BJ (cell line): Measurements from ENCODE around the gene TEP1. TPM values are rescaled to one million over a fixed set of nuclear protein-coding genes. Genes with fewer than 3 reads are reported as not detected.

Source experiments
- CTCF ChIA-PET: fragments of 350-600 bp; formaldehyde crosslinking; extraction: SDS; loops from one replicate; lab custom pipeline; 2021; ENCODE audit warnings: antibody characterized with exemption, inconsistent platforms; lab: Yijun Ruan, JAX
- POLR2A ChIA-PET: fragments of 300-600 bp; sonication (Branson Sonifier 250); formaldehyde crosslinking; extraction: SDS; loops from one replicate; lab custom pipeline; 2021; ENCODE audit warnings: antibody characterized with exemption; lab: Charles Lee
- DNase-seq: peaks from one replicate; pipeline ENCODE4 v3.0.0-alpha.2; 2011; ENCODE audit warnings: low read depth
- H3K27me3 ChIP-seq: 2 replicates; pipeline ENCODE4 v1.6.0; 2011; ENCODE audit warnings: low read length; ENCODE audit not compliant: control insufficient read depth, insufficient read depth
- H3K36me3 ChIP-seq: 2 replicates; pipeline ENCODE4 v1.5.1; 2011; ENCODE audit warnings: low read length; ENCODE audit not compliant: control insufficient read depth, insufficient read depth
- H3K4me3 ChIP-seq: 2 replicates; pipeline ENCODE4 v1.5.1; 2011; ENCODE audit warnings: low read depth, mild to moderate bottlenecking, control low read depth, low read length
- polyA plus RNA-seq: library from polyadenylated mRNA; depleted of rRNA; stranded (reverse); fragments of >200 nt; gene quantifications from 2 replicates; pipeline ENCODE4 v1.2.3, GENCODE V29; 2011
- TF ChIP-seq, protein P1 (sequence below): IDR thresholded peaks from 2 replicates; pipeline ENCODE4 v1.5.1; 2011; ENCODE audit warnings: low read depth, mild to moderate bottlenecking, control low read depth, inconsistent platforms, low read length, moderate library complexity; ENCODE audit not compliant: insufficient read depth

Gene TEP1
- polyA plus RNA-seq, 1 experiment: 12.2 TPM

DNA sequence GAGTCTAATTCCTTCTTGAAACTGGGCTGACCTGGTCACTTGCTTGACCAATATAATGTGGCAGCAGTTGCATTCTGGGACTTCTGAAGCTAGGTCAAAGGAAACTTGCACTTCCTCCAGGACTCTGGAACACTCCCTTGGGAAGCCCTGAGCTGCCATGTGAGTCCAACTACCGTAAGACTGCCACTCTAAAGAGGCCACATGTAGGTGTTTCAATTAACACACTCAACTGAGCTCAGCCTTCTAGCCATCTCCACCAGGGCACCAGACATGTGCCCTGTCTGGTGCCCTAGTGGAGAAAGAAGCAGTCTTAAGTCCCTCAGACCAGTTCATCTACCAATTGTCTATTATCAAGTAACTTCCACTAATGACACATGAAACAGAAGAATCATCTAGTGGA lies 6.1 kb upstream of the TEP1 start:
- ChIA-PET POLR2A (no interaction called here), CTCF (no interaction called here)
- TF ChIP-seq, protein P1, sequence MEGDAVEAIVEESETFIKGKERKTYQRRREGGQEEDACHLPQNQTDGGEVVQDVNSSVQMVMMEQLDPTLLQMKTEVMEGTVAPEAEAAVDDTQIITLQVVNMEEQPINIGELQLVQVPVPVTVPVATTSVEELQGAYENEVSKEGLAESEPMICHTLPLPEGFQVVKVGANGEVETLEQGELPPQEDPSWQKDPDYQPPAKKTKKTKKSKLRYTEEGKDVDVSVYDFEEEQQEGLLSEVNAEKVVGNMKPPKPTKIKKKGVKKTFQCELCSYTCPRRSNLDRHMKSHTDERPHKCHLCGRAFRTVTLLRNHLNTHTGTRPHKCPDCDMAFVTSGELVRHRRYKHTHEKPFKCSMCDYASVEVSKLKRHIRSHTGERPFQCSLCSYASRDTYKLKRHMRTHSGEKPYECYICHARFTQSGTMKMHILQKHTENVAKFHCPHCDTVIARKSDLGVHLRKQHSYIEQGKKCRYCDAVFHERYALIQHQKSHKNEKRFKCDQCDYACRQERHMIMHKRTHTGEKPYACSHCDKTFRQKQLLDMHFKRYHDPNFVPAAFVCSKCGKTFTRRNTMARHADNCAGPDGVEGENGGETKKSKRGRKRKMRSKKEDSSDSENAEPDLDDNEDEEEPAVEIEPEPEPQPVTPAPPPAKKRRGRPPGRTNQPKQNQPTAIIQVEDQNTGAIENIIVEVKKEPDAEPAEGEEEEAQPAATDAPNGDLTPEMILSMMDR: no peak
- DNase-seq: no peak
- H3K27me3 ChIP-seq: no peaks in the 10 kb centered on the region
- H3K4me3 ChIP-seq: no peak overlapping the region
- H3K36me3 ChIP-seq: no peaks in the 10 kb centered on the region

- TF ChIP-seq, protein P1: no peak
- CTCF ChIA-PET: no interaction called here
- H3K36me3 ChIP-seq: no peaks in the 10 kb centered on the region
- H3K27me3 ChIP-seq: no peaks in the 10 kb centered on the region
- POLR2A ChIA-PET: no interaction called here
- H3K4me3 ChIP-seq: no peak overlapping the region
- no peak for DNase-seq
These were observed 5.2 kb upstream of the TEP1 start for GRCh38 chr14:20418501-20418909.

GRCh38 chr14:20417250-20418186 lies 4.2 kb upstream of the TEP1 start:
- Histone ChIP-seq H3K36me3 (no peaks in the 10 kb centered on the region), H3K4me3 (no peak overlapping the region), H3K27me3 (no peaks in the 10 kb centered on the region)
- ChIA-PET POLR2A (no interaction called here), CTCF (interaction anchor here (1.1 kb wide), 1 partner anchor 191 kb away, joined by 4 read pairs; no protein-coding TSS in a partner anchor)
- DNase-seq: no peak
- TF ChIP-seq, protein P1: no peak

- DNase-seq: no peak
- ChIA-PET POLR2A (interaction anchor here (0.5 to 1.0 kb wide), 2 partner anchors 53 to 73 kb away, joined by 3 read pairs; no protein-coding TSS in a partner anchor), CTCF (interaction anchor here (0.7 to 3.8 kb wide), 17 partner anchors 9 to 275 kb away, joined by 3 to 25 read pairs (median 6); partner anchors contain the start of genes APEX1, KLHL33, OSGEP and PIP4P1)
- Histone ChIP-seq H3K36me3 (no peaks in the 10 kb centered on the region), H3K27me3 (no peaks in the 10 kb centered on the region), H3K4me3 (no peak overlapping the region)
- TF ChIP-seq, protein P1: no peak
These were observed 2.9 kb upstream of the TEP1 start for GRCh38 chr14:20416223-20416622.

- DNase-seq: no peak
- H3K27me3 ChIP-seq: no peaks in the 10 kb centered on the region
- no peaks in the 10 kb centered on the region for H3K36me3 ChIP-seq
- ChIA-PET POLR2A (interaction anchor here (0.5 to 1.0 kb wide), 2 partner anchors 54 to 73 kb away, joined by 3 read pairs; no protein-coding TSS in a partner anchor), CTCF (interaction anchor here (0.7 to 3.8 kb wide), 20 partner anchors 9 to 275 kb away, joined by 3 to 25 read pairs (median 5); partner anchors contain the start of genes APEX1, KLHL33, OSGEP and PIP4P1)
- no peak overlapping the region for H3K4me3 ChIP-seq
- TF ChIP-seq, protein P1: peak; percentile 69
These were observed 2.5 kb upstream of the TEP1 start for GRCh38 chr14:20415782-20416206.
